Measurements from ENCODE around the gene SYTL3. TPM values are rescaled to one million over a fixed set of nuclear protein-coding genes. Genes with fewer than 3 reads are reported as not detected.

Gene SYTL3
- total and polyA plus RNA-seq, 2 of the 8 experiments (the other 6 are each of a cell fraction or from before 2014, with no cell fraction given), result 0.27 to 0.99 TPM

DNA sequence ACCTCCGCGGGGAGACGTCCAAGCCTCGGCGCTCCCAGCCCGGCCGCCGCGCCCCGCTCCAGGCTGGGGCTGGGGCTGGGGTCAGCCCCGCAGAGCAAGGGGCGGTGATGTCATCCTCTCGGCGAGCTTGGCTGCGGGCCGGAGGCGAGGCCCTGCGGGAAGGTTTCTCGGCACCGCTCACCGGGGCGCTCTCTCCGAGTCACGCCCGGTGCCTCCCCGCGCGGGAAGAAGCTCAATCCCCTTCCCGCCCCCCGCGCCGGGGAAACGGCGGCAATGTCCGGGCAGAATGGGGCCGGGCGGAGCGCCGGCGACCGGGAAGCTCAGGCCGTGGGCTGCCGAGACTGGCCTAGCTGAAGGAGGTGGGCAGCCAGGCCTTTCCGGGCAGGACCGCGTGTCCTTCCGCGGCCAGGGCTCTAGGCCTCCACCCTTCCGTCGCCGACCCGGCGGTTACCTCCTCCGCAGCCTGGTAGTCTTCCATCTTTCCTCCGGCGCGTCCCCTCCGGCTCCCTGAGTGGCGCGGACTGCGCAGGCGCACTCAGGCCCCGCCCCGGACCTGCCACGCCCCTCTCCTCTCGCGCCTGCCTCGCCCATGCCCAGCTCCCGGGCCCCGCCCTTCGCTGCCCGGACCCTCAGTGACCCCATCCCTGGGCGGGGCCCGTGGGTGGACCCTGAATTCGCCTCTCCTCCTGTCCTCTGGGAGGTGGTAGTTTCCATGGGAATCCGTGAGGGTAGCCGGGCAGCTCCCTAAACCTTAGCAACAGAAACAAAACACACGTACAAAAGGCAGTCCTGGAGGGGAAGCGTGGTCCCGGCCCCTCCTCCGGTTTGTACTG lies 5.4 kb upstream of the SYTL3 start, which contains the start of gene DYNLT1 (continued):
- TF ChIP-seq SP2 (IDR thresholded peaks at IDR 0.05; ENCODE audit: low read length), result no peak
- TF ChIP-seq TCF12 (IDR thresholded peaks at IDR 0.05; ENCODE audit: low read depth, low read length), result no peak
- 0 out of 2 replicates have a peak, but pooled peaks have one; percentile 19 for TF ChIP-seq RXRA (IDR thresholded peaks at IDR 0.05; ENCODE audit: insufficient read depth, low read depth, low read length)
- TF ChIP-seq JUN (IDR thresholded peaks at IDR 0.05; ENCODE audit: low read depth, low read length), result no peak
- TF ChIP-seq PHF8 (conservative IDR thresholded peaks at IDR 0.05; ENCODE audit: low read depth, low read length), result peak; percentile 95
- peak; percentile 30; the same call in 1 of the 2 replicates for TF ChIP-seq NRF1 (IDR thresholded peaks at IDR 0.05; ENCODE audit: low read depth, low read length)
- TF ChIP-seq POLR2A (IDR thresholded peaks at IDR 0.05; ENCODE audit: control extremely low read depth in 1 of 2, low read depth in 2 of 2, low read length in 2 of 2), result peak; percentile 94 to 95
- TF ChIP-seq SP4 (IDR thresholded peaks at IDR 0.05; ENCODE audit: low read length), result no peak; the same call in 1 of the 2 replicates
- TF ChIP-seq BCL11A (IDR thresholded peaks at IDR 0.05; ENCODE audit: low read depth in 2 of 2, low read length in 2 of 2), result no peak
- no peak for TF ChIP-seq BACH1 (IDR thresholded peaks at IDR 0.05; ENCODE audit: low read length)
- peak in 1 of 2 experiments; percentile 86; a peak in 1 of 4 replicates for TF ChIP-seq HDAC2 (IDR thresholded peaks at IDR 0.05; ENCODE audit: borderline replicate concordance in 1 of 2, low read depth in 2 of 2, low read length in 2 of 2)
- no peak for TF ChIP-seq CBX8 (IDR thresholded peaks at IDR 0.05; ENCODE audit: borderline replicate concordance, low read depth, low read length)
- peak; percentile 70 for TF ChIP-seq SP1 (IDR thresholded peaks at IDR 0.05; ENCODE audit: low read depth, low read length)
- TF ChIP-seq, protein P1, sequence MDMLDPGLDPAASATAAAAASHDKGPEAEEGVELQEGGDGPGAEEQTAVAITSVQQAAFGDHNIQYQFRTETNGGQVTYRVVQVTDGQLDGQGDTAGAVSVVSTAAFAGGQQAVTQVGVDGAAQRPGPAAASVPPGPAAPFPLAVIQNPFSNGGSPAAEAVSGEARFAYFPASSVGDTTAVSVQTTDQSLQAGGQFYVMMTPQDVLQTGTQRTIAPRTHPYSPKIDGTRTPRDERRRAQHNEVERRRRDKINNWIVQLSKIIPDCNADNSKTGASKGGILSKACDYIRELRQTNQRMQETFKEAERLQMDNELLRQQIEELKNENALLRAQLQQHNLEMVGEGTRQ (IDR thresholded peaks at IDR 0.05; ENCODE audit: low read length), result no peak
- no peak for TF ChIP-seq ZNF274 (IDR thresholded peaks at IDR 0.05; ENCODE audit: borderline replicate concordance, extremely low read depth, low read length)
